SK-N-SH treated with all-trans-retinoic acid at 6 μM for 48 hours (cell line): ENCODE results near the gene HAVCR2.

ENCODE experiments used
- ATAC-seq: fragments of 200-7000 bp; cut with Tn5 transposase; 3 replicates; pipeline ENCODE4 v1.9.1; 2020; ENCODE audit warnings: mild to moderate bottlenecking, moderate library complexity
- ARNTL ChIP-seq: fragments of 450-650 bp; formaldehyde crosslinking; IDR thresholded peaks from 2 replicates; pipeline ENCODE4 v1.5.0; 2020; ENCODE audit warnings: low read depth, mild to moderate bottlenecking, moderate library complexity, borderline replicate concordance
- BACH2 ChIP-seq: fragments of 250-450 bp; sonication (Bioruptor Pico); IDR thresholded peaks from 2 replicates; pipeline ENCODE4 v1.9.0; 2021; ENCODE audit warnings: mild to moderate bottlenecking, borderline replicate concordance
- CSDC2 ChIP-seq: fragments of 250-450 bp; sonication (Bioruptor Pico); IDR thresholded peaks from 2 replicates; pipeline ENCODE4 v1.5.0; 2020; ENCODE audit warnings: mild to moderate bottlenecking, moderate library complexity
- CSRNP3 ChIP-seq: fragments of 250-450 bp; sonication (Bioruptor Pico); IDR thresholded peaks from 2 replicates; pipeline ENCODE4 v1.5.1; 2021; ENCODE audit warnings: mild to moderate bottlenecking, moderate library complexity
- ESRRG ChIP-seq: fragments of 250-450 bp; sonication (Bioruptor Pico); IDR thresholded peaks from 2 replicates; pipeline ENCODE4 v1.6.1; 2021; ENCODE audit warnings: mild to moderate bottlenecking
- GLIS3 ChIP-seq: fragments of 250-450 bp; sonication (Bioruptor Pico); IDR thresholded peaks from 2 replicates; pipeline ENCODE4 v1.5.0; 2020; ENCODE audit warnings: mild to moderate bottlenecking, moderate library complexity
- ISL1 ChIP-seq: fragments of 250-450 bp; sonication (Bioruptor Pico); IDR thresholded peaks from 2 replicates; pipeline ENCODE4 v2.1.2; 2022; ENCODE audit warnings: mild to moderate bottlenecking, moderate library complexity
- OSR1 ChIP-seq: fragments of 250-450 bp; sonication (Bioruptor Pico); IDR thresholded peaks from 2 replicates; pipeline ENCODE4 v1.8.0; 2022; ENCODE audit warnings: moderate library complexity, mild to moderate bottlenecking, inconsistent platforms
- PPARA ChIP-seq: fragments of 250-450 bp; sonication (Bioruptor Pico); IDR thresholded peaks from 2 replicates; pipeline ENCODE4 v1.5.0; 2020; ENCODE audit warnings: mild to moderate bottlenecking, borderline replicate concordance
- RARB ChIP-seq: fragments of 250-450 bp; sonication (Bioruptor Pico); IDR thresholded peaks from 2 replicates; pipeline ENCODE4 v1.8.0; 2021; ENCODE audit warnings: mild to moderate bottlenecking, moderate library complexity
- SNAI2 ChIP-seq: fragments of 250-450 bp; sonication (Bioruptor Pico); IDR thresholded peaks from 2 replicates; pipeline ENCODE4 v1.5.0; 2020; ENCODE audit warnings: mild to moderate bottlenecking, moderate library complexity
- TCF4 ChIP-seq: fragments of 250-450 bp; sonication (Bioruptor Pico); IDR thresholded peaks from 2 replicates; pipeline ENCODE4 v1.8.0; 2021; ENCODE audit warnings: mild to moderate bottlenecking, moderate library complexity, borderline replicate concordance
- TOX ChIP-seq: fragments of 250-450 bp; sonication (Bioruptor Pico); IDR thresholded peaks from 2 replicates; pipeline ENCODE4 v1.8.0; 2021; ENCODE audit warnings: mild to moderate bottlenecking, moderate library complexity, borderline replicate concordance
- TSHZ2 ChIP-seq: fragments of 250-450 bp; sonication (Bioruptor Pico); IDR thresholded peaks from 2 replicates; pipeline ENCODE4 v1.5.0; 2020; ENCODE audit warnings: mild to moderate bottlenecking, moderate library complexity
- ZC3H10 ChIP-seq: fragments of 250-450 bp; sonication (Bioruptor Pico); IDR thresholded peaks from 2 replicates; pipeline ENCODE4 v1.5.1; 2021; ENCODE audit warnings: mild to moderate bottlenecking, moderate library complexity
- ZFP3 ChIP-seq: fragments of 250-450 bp; sonication (Bioruptor Pico); IDR thresholded peaks from 2 replicates; pipeline ENCODE4 v1.5.0; 2020; ENCODE audit warnings: mild to moderate bottlenecking, moderate library complexity
- ZFP30 ChIP-seq: fragments of 450-650 bp; formaldehyde crosslinking; IDR thresholded peaks from 2 replicates; pipeline ENCODE4 v1.5.0; 2022; ENCODE audit warnings: mild to moderate bottlenecking, moderate library complexity
- ZNF70 ChIP-seq: fragments of 450-650 bp; formaldehyde crosslinking; IDR thresholded peaks from 2 replicates; pipeline ENCODE4 v1.5.0; 2020; ENCODE audit warnings: mild to moderate bottlenecking, moderate library complexity
- ZNF8 ChIP-seq: fragments of 450-650 bp; formaldehyde crosslinking; IDR thresholded peaks from 2 replicates; pipeline ENCODE4 v1.5.0; 2020; ENCODE audit warnings: mild to moderate bottlenecking, moderate library complexity
- TF ChIP-seq, protein P1 (sequence below): fragments of 250-450 bp; sonication (Bioruptor Pico); IDR thresholded peaks from 2 replicates; pipeline ENCODE4 v1.8.0; 2021; ENCODE audit warnings: low read depth, mild to moderate bottlenecking, moderate library complexity, borderline replicate concordance
- TF ChIP-seq, protein P2 (sequence below): fragments of 250-450 bp; sonication (Bioruptor Pico); IDR thresholded peaks from 2 replicates; pipeline ENCODE4 v1.5.1; 2020; ENCODE audit warnings: low read depth, mild to moderate bottlenecking, moderate library complexity
- TF ChIP-seq, protein P3 (sequence below): fragments of 250-450 bp; sonication (Bioruptor Pico); IDR thresholded peaks from 2 replicates; pipeline ENCODE4 v1.8.0; 2020; ENCODE audit warnings: mild to moderate bottlenecking, moderate library complexity, borderline replicate concordance

HAVCR2 gene

GRCh38 chr5:157080286-157080685, 28.6 kb downstream of the HAVCR2 start (continued):
- TF ChIP-seq ZFP3 (no peak), ZNF70 (CRISPR knock-in tag) (no peak)

- no peak for TF ChIP-seq ARNTL (CRISPR knock-in tag)
- no peak for TF ChIP-seq PPARA (CRISPR knock-in tag)
- TF ChIP-seq CSDC2 (CRISPR knock-in tag), result no peak
- no peak for TF ChIP-seq ZFP3
- TF ChIP-seq ZFP30, result no peak
- TF ChIP-seq BACH2 (CRISPR knock-in tag), result no peak
- no peak for TF ChIP-seq ISL1
- no peak for TF ChIP-seq RARB (CRISPR knock-in tag)
- TF ChIP-seq ZC3H10 (CRISPR knock-in tag), result no peak
- no peak for TF ChIP-seq SNAI2
- TF ChIP-seq ZNF8 (CRISPR knock-in tag), result no peak
- TF ChIP-seq CSRNP3 (CRISPR knock-in tag), result no peak
- TF ChIP-seq TSHZ2, result no peak
- no peak for ATAC-seq
Observed at GRCh38 chr5:157076558-157076957, 32.3 kb downstream of the HAVCR2 start.

DNA sequence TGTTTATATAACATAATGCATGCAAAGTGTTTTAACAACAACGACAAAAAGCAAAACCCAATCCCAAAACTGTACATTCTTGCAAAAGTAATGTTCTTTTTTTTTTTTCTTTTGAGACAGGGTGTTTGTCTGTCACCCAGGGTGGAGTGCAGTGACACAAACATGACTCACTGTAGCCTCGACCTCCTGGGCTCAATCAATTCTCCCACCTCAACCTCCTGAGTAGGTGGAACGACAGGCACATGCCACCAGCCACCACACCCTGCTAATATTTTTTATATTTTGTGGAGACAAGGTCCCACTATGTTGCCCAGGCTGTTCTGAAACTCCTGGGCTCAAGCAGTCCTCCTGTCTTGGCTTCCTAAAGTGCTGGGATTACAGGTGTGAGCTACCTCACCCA, 36.3 kb downstream of the HAVCR2 start:
- TF ChIP-seq TCF4 (CRISPR knock-in tag), result no peak
- TF ChIP-seq PPARA (CRISPR knock-in tag), result no peak
- TF ChIP-seq OSR1 (CRISPR knock-in tag), result no peak
- no peak for TF ChIP-seq TSHZ2
- no peak for TF ChIP-seq ZFP3
- no peak for TF ChIP-seq RARB (CRISPR knock-in tag)
- no peak for TF ChIP-seq ZFP30
- TF ChIP-seq, all 23 proteins: peak for 0
- no peak for ATAC-seq

DNA sequence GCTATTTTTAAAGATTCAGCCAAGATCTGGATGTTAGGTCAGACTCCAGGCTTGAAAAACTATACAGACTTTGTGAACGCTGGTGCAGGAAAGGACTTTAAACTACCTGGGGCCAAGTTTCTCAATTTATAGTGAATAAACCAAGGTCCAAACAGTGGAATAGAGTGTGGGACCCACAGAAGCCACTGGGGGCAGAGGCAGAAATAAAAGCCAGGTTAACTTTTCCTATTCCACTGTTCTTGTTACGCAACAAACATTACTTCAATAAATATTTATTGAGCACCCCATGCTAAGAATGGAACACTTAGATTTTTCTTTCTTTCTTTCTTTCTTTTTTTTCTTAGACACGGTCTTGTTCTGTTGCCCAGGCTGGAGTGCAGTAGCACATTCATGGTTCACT, 38.9 kb downstream of the HAVCR2 start:
- no peak for ATAC-seq
- no peak for TF ChIP-seq RARB (CRISPR knock-in tag)
- no peak for TF ChIP-seq TCF4 (CRISPR knock-in tag)
- TF ChIP-seq BACH2 (CRISPR knock-in tag), result no peak
- no peak for TF ChIP-seq GLIS3 (CRISPR knock-in tag)
- no peak for TF ChIP-seq PPARA (CRISPR knock-in tag)
- TF ChIP-seq SNAI2, result no peak
- no peak for TF ChIP-seq TOX
- TF ChIP-seq, protein P1, sequence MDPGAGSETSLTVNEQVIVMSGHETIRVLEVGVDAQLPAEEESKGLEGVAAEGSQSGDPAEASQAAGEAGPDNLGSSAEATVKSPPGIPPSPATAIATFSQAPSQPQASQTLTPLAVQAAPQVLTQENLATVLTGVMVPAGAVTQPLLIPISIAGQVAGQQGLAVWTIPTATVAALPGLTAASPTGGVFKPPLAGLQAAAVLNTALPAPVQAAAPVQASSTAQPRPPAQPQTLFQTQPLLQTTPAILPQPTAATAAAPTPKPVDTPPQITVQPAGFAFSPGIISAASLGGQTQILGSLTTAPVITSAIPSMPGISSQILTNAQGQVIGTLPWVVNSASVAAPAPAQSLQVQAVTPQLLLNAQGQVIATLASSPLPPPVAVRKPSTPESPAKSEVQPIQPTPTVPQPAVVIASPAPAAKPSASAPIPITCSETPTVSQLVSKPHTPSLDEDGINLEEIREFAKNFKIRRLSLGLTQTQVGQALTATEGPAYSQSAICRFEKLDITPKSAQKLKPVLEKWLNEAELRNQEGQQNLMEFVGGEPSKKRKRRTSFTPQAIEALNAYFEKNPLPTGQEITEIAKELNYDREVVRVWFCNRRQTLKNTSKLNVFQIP (CRISPR knock-in tag), result no peak
- TF ChIP-seq ZNF8 (CRISPR knock-in tag), result no peak
- no peak for TF ChIP-seq CSDC2 (CRISPR knock-in tag)
- TF ChIP-seq ESRRG, result no peak
- TF ChIP-seq, protein P2, sequence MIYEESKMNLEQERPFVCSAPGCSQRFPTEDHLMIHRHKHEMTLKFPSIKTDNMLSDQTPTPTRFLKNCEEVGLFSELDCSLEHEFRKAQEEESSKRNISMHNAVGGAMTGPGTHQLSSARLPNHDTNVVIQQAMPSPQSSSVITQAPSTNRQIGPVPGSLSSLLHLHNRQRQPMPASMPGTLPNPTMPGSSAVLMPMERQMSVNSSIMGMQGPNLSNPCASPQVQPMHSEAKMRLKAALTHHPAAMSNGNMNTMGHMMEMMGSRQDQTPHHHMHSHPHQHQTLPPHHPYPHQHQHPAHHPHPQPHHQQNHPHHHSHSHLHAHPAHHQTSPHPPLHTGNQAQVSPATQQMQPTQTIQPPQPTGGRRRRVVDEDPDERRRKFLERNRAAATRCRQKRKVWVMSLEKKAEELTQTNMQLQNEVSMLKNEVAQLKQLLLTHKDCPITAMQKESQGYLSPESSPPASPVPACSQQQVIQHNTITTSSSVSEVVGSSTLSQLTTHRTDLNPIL (CRISPR knock-in tag), result no peak
- TF ChIP-seq CSRNP3 (CRISPR knock-in tag), result no peak
- TF ChIP-seq, protein P3, sequence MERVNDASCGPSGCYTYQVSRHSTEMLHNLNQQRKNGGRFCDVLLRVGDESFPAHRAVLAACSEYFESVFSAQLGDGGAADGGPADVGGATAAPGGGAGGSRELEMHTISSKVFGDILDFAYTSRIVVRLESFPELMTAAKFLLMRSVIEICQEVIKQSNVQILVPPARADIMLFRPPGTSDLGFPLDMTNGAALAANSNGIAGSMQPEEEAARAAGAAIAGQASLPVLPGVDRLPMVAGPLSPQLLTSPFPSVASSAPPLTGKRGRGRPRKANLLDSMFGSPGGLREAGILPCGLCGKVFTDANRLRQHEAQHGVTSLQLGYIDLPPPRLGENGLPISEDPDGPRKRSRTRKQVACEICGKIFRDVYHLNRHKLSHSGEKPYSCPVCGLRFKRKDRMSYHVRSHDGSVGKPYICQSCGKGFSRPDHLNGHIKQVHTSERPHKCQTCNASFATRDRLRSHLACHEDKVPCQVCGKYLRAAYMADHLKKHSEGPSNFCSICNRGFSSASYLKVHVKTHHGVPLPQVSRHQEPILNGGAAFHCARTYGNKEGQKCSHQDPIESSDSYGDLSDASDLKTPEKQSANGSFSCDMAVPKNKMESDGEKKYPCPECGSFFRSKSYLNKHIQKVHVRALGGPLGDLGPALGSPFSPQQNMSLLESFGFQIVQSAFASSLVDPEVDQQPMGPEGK (CRISPR knock-in tag), result no peak
- TF ChIP-seq OSR1 (CRISPR knock-in tag), result no peak
- TF ChIP-seq ZNF70 (CRISPR knock-in tag), result no peak
